PC-9 (cell line): ENCODE results near the gene PARP16.

Source experiments
- CTCF ChIP-seq: fragments of 200-600 bp; sonication (generic); conservative IDR thresholded peaks from 2 replicates; pipeline ENCODE4 v1.6.1; 2017; ENCODE audit warnings: mixed run types, antibody characterized with exemption, mild to moderate bottlenecking, moderate library complexity
- EZH2 ChIP-seq: fragments of 200-600 bp; sonication (generic); IDR thresholded peaks from 2 replicates; pipeline ENCODE4 v1.8.0; 2017; ENCODE audit warnings: antibody characterized with exemption, low read depth

GRCh38 chr15:65310431-65311137 is 23.9 kb upstream of the PARP16 start:
- no peak for TF ChIP-seq CTCF
- no peak for TF ChIP-seq EZH2
